NCI-H460 (cell line): ENCODE data around the gene SCAPER. TPM values are rescaled to one million over a fixed set of nuclear protein-coding genes. Genes with fewer than 3 reads are reported as not detected.
"Not testable (repeated sequence)": the region's sequence is repeated elsewhere in the genome, so short reads cannot be mapped to it uniquely, and the experiment has no call there.

Experiments
- DNase-seq: peaks from one replicate; pipeline ENCODE4 v3.0.0-alpha.2; 2016; ENCODE audit warnings: low read depth; ENCODE audit errors: extremely low read depth
- total RNA-seq: library from RNA; depleted of rRNA; stranded (reverse); fragments of >200 nt; shearing (Covaris generic); gene quantifications from 2 replicates; pipeline ENCODE4 v1.2.3, GENCODE V29; 2014

Gene SCAPER
- total RNA-seq, 1 experiment from 2014 or later = 8.8 TPM

GRCh38 chr15:76864586-76864985 lies 40.6 kb downstream of the SCAPER start:
- no peak for DNase-seq

DNA sequence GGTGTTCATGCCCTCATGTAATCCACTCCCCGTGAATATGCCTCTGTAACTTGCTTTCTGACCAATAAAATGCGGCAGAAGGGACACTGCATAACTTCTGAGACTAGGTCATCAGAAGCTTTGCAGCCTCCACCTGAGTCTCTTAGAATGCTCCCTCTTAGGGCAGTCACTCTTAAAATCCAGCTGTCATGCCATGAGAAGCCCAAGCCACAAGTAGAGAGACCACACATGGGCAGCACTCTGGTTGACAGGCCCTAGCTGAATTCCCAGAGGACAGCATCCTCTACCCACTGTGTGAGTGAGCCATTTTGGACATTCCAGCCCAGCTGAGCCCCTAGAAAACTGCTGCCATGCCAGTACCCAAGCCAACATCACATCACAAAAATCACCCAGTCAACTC lies 41.4 kb downstream of the SCAPER start:
- no peak for DNase-seq

DNA sequence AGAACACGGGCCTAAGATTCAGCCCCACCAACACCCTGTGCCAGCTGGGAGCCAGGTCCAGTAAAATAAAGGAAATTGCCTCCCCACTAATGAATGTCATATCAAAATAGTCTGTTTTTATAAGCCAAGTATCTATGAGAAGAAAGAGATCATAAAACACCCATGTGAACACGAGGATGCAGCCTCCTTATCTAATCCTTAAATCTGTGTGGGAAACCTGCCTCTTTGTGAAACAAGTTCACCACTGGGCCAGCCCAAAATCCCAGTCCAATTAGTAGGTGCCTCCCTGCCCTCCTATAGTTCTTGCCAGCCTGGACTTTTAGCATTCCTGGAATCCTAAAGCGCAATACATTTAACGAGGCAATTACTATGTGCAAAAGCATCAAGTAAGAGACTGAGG lies 42.0 kb downstream of the SCAPER start:
- DNase-seq = no peak

- DNase-seq = no peak
These were observed 43.2 kb downstream of the SCAPER start for GRCh38 chr15:76861815-76862397.

- DNase-seq = no peak
These were observed 44.9 kb downstream of the SCAPER start for GRCh38 chr15:76860201-76860600.

DNA sequence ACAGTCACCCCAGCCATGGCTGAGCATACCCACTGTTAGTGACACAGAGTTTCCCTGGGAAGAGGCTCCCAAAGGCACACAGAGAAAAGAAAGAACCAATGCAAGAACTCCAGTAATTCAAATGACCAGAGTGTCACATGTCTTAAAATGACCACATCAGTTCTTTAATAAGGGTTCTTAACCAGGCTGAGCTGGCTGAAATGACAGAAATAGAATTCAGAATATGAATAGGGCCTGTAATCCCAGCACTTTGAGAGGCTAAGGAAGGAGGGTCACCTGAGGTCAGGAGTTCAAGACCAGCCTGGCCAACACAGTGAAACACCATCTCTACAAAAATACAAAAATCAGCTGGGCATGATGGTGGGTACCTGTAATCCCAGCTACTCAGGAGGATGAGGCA lies 54.8 kb downstream of the SCAPER start:
- not testable (repeated sequence) for DNase-seq

GRCh38 chr15:76846782-76847181 lies 58.4 kb downstream of the SCAPER start:
- DNase-seq = no peak

DNA sequence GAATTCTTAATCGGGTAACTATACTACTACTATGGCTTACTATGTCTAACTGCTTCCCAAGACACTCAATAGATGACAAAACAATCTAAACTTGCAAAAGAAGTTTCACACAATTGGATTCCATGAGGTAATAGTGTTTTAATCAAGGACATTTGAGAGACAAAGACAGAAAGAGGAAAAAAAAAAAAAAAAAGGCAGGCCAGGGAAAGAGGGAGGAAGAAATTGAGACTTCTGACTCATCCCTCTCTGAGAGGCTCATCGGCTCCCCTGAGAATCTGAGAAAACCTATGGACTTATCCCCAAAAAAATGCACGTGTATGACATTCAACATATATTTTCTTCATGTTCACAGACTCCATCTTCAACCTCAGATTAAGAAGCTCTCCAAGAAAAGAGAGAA lies 61.0 kb downstream of the SCAPER start:
- DNase-seq = no peak

GRCh38 chr15:76843269-76843668 lies 61.9 kb downstream of the SCAPER start:
- no peak for DNase-seq

- peak; percentile 34 for DNase-seq
These were observed 64.2 kb downstream of the SCAPER start for GRCh38 chr15:76840830-76841460.

GRCh38 chr15:76839173-76839572 lies 66.0 kb downstream of the SCAPER start:
- DNase-seq = no peak

DNA sequence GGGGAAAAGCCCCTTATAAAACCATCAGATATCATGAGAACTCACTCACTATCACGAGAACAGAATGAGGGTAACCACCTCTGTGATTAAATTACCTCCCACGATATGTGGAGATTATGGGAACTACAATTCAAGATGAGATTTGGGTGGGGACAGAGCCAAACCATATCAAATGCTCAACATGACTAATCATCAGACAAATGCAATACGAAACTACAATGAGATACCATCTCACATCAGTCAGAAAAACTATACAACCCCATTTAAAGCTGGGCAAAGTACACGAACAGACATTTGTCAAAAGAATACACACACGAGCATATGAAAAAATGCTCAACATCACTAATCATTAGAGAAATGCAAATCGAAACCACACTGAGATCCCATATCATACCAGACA lies 67.7 kb downstream of the SCAPER start:
- no peak for DNase-seq

DNA sequence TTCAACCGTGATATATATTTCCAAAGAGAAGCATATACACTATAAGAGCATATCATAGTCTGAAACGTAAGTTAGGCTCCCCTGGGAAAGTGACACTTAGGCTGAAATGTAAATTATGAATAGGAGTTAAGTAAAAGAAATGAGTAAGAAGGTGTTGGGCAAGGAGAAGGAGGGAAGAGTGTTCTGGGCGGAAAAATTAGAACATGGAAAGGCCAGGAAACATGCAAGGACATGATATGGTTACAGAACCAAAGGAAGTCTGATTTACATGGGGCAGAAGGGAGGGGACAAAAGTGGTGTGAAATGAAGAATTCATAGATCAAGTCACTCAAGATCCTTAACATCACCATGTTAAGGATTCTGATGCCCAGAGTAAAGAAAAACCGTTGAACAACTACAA lies 75.2 kb downstream of the SCAPER start:
- DNase-seq = no peak

- DNase-seq = no peak
These were observed 81.2 kb downstream of the SCAPER start for GRCh38 chr15:76823890-76824289.

- no peak for DNase-seq
These were observed 81.8 kb downstream of the SCAPER start for GRCh38 chr15:76823303-76823702.

DNA sequence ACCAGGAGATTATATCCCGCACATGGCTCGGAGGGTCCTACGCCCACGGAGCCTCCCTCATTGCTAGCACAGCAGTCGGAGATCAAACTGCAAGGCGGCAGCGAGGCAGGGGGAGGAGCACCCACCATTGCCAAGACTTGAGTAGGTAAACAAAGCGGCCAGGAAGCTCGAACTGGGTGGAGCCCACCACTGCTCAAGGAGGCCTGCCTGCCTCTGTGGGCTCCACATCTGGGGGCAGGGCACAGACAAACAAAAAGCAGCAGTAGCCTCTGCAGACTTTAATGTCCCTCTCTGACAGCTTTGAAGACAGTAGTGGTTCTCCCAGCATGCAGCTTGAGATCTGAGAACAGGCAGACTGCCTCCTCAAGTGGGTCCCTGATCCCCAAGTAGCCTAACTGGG lies 86.2 kb downstream of the SCAPER start:
- not testable (repeated sequence) for DNase-seq

DNA sequence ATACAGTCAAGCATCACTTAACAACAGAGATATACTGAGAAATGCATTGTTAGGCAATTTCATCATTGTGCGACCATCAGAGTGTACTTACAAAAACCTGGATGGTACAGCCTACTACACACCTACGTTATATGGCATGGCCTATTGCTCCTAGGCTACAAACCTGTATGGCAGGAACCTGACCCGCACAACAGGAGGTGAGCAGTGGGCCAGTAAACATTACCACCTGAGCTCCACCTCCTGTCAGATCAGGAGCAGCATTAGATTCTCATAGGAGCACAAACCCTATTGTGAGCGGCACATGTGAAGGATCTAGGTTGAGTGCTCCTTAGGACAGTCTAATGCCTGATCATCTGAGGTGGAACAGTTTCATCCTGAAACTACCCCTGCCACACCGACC lies 89.7 kb downstream of the SCAPER start:
- no peak for DNase-seq

- DNase-seq = no peak
These were observed 92.8 kb downstream of the SCAPER start for GRCh38 chr15:76812381-76812780.

GRCh38 chr15:76809412-76810103 lies 95.6 kb downstream of the SCAPER start:
- DNase-seq = no peak

DNA sequence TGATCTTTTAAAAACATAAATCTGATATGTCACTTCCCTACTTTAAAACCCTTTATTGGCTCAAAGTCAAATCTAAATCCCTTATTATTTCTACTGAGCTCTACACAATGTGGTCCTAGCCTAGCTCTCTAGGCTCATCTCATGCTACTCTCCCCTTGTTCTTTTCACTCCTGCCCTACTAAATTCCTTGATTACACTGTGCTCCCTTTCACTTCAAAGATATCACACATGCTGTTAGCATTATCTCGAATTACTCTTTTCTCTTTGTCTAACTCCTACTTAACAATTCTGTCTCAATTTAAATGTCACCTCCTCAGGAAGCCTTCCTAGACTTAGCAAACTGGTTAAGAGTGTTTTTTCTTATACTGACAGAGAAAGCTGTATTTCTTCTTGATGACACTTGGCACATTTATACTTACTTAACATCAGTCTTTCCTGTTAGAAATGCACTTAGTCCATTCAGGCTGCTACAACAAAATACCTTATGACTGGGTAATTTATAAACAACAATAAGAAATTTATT lies 102.0 kb downstream of the SCAPER start:
- no peak for DNase-seq

GRCh38 chr15:76802411-76802810 lies 102.7 kb downstream of the SCAPER start:
- DNase-seq = no peak

DNA sequence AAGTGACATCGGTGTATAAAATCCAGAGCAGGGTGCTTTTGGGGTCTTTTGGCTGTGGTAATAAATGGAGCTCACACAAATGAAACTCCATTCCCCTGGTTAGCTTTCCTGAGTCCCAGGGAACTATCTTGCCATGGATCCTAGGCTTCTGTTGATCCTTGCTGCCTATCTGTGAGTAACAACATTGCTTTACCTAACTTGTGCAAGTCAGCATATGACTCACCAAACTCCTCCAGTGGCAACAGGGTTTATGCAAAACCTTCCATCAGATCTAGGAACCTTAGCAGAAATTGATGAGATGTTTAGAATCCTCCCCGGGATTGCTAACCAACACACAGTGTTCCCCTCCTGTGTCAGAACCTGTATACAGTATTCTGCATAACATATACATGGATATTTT lies 105.4 kb downstream of the SCAPER start:
- no peak for DNase-seq
